Measurements from ENCODE around the gene DOC2A. TPM values are rescaled to one million over a fixed set of nuclear protein-coding genes. Genes with fewer than 3 reads are reported as not detected.

DOC2A gene
- total and polyA plus RNA-seq, 9 of the 15 experiments (the other 6 are each of a cell fraction or from before 2014, with no cell fraction given), result 0.03 to 0.38 (median 0.28) TPM; not detected in 1

DNA sequence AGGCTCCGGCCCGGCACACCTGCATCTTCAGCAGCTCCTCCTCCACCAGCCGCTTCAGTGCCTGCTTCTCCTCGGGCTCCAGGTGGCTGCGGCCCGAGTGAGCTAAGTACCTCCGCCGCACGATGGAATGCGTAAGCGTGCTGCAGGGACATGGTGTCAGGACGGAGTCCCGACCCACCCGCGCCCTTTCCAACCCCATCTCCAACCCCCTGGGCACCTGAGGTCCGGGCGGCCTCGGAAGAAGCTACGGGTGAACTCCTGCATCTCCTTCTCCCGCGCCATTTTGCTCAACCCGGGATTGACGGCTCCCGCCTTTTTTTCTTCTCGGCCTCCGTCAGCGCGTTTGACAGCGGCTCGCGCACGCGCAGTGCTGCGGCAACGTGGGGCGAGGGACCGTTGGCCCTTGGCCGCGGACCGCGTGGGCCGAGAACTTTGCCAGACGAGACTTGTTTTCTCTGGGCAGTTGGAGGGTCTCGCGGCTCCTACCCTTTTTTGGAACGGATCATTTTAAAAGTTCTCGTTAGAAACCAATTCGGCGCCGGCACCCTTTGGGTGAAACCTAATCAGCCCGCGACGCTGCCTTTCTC is 15.4 kb downstream of the DOC2A start, which contains the start of gene HIRIP3:
TSS of gene HIRIP3 (minus strand) at position 294 of the 587 bp plus-strand sequence. CDS start at position 282, 12 bp downstream.
- H3K27me3 ChIP-seq (ENCODE audit: control insufficient read depth in 2 of 2, insufficient read depth in 2 of 2, low read length in 2 of 2), result no peaks in the 10 kb centered on the region
- peak; percentile 79 to 89 (median 83) for DNase-seq (ENCODE audit: extremely low read depth in 1 of 4, low spot score in 3 of 4)
- peak within 1 kb of the TSS; percentile 97 to 100 for H3K9ac ChIP-seq (ENCODE audit: insufficient read depth in 1 of 2, low read depth in 2 of 2, low read length in 2 of 2)
- POLR2A ChIA-PET, result interaction anchor here (0.6 to 1.1 kb wide), 7 partner anchors 14 to 268 kb away, joined by 3 to 4 read pairs (median 3); partner anchors contain the start of gene ASPHD1
- H3K4me1 ChIP-seq (replicated peaks in 1 of 2; ENCODE audit: control insufficient read depth in 2 of 2, insufficient read depth in 2 of 2, low read length in 2 of 2), result peaks cover 16 to 51% of the 10 kb centered on the region in 2 experiments; a peak in 4 of 5 replicates
- H3K4me2 ChIP-seq (ENCODE audit: insufficient read depth, low read length), result peak within 1 kb of the TSS; percentile 96
- H3K79me2 ChIP-seq (ENCODE audit: control insufficient read depth, insufficient read depth, low read length), result peaks cover 15% of the 10 kb centered on the region
- in situ Hi-C loops (cut with MboI) (no loop called here), intact Hi-C loops (cut with micrococcal nuclease) (loop anchor here (5.0 kb wide), 1 partner anchor 68 kb away; the partner anchor contains the start of gene KCTD13)
- H3K9me1 ChIP-seq (ENCODE audit: control insufficient read depth, insufficient read depth, low read length), result no peaks in the 10 kb centered on the region
- CTCF ChIA-PET (ENCODE audit: low intra/inter-chr PET ratio), result no interaction called here
- H3K36me3 ChIP-seq (ENCODE audit: control insufficient read depth, insufficient read depth, low read length), result peaks cover 51% of the 10 kb centered on the region
- H2AFZ ChIP-seq (ENCODE audit: low read depth, low read length), result peak within 1 kb of the TSS; percentile 98
- peak within 1 kb of the TSS; percentile 100 for H3K27ac ChIP-seq (ENCODE audit: extremely low read depth, low read depth, low read length)
- FAIRE-seq, result no peak
- 0% methylated on average over 35 of the region's 53 CpGs for WGBS (ENCODE audit: insufficient coverage, low coverage, missing lambda C conversion rate)
- BruUV-seq (replicated peaks), result no TSS peak
- H4K20me1 ChIP-seq (replicated peaks; ENCODE audit: control insufficient read depth, insufficient read depth, low read length), result no peaks in the 10 kb centered on the region
- peak; percentile 72 for ATAC-seq
- H3K4me3 ChIP-seq, result peak within 1 kb of the TSS; percentile 80
- no peaks in the 10 kb centered on the region for H3K9me3 ChIP-seq (replicated peaks; ENCODE audit: control insufficient read depth, insufficient read depth, low read depth, low read length)
- TF ChIP-seq HDAC6 (IDR thresholded peaks at IDR 0.05; ENCODE audit: low read depth, low read length) (no peak), ZNF133 (CRISPR knock-in tag; IDR thresholded peaks at IDR 0.05) (no peak), CREB1 (IDR thresholded peaks at IDR 0.05) (no peak), CREB1 (CRISPR knock-in tag; IDR thresholded peaks at IDR 0.05) (no peak), SRSF1 (IDR thresholded peaks at IDR 0.05; ENCODE audit: low read depth, low read length) (no peak), TCF7 (IDR thresholded peaks at IDR 0.05; ENCODE audit: borderline replicate concordance) (no peak; the same call in 1 of the 2 replicates), CBX5 (IDR thresholded peaks at IDR 0.05; ENCODE audit: borderline replicate concordance, low read depth) (no peak), FOXA3 (CRISPR knock-in tag; conservative IDR thresholded peaks at IDR 0.05 in 1 of 2, IDR thresholded peaks at IDR 0.05 in 1 of 2) (peak in 1 of 2 experiments; percentile 56; a peak in 2 of 4 replicates), HDAC2 (IDR thresholded peaks at IDR 0.05) (0 out of 2 replicates have a peak, but pooled peaks have one; percentile 55), PTTG1 (tag; IDR thresholded peaks at IDR 0.05; ENCODE audit: low read depth) (no peak), CBX3 (IDR thresholded peaks at IDR 0.05; ENCODE audit: borderline replicate concordance in 1 of 2, low read length in 2 of 2) (no peak), ZNF444 (CRISPR knock-in tag; IDR thresholded peaks at IDR 0.05) (no peak), ZNF778 (CRISPR knock-in tag; IDR thresholded peaks at IDR 0.05) (no peak), RB1 (IDR thresholded peaks at IDR 0.05; ENCODE audit: low read depth) (peak; percentile 97), SIN3A (IDR thresholded peaks at IDR 0.05; ENCODE audit: borderline replicate concordance in 2 of 2, control insufficient read depth in 1 of 2, low read depth in 2 of 2, low read length in 2 of 2) (peak; percentile 36 to 66; a peak in 2 of 4 replicates)
- TF ChIP-seq, protein P1, sequence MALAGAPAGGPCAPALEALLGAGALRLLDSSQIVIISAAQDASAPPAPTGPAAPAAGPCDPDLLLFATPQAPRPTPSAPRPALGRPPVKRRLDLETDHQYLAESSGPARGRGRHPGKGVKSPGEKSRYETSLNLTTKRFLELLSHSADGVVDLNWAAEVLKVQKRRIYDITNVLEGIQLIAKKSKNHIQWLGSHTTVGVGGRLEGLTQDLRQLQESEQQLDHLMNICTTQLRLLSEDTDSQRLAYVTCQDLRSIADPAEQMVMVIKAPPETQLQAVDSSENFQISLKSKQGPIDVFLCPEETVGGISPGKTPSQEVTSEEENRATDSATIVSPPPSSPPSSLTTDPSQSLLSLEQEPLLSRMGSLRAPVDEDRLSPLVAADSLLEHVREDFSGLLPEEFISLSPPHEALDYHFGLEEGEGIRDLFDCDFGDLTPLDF (CRISPR knock-in tag; IDR thresholded peaks at IDR 0.05), result peak; percentile 98
- TF ChIP-seq, protein P2, sequence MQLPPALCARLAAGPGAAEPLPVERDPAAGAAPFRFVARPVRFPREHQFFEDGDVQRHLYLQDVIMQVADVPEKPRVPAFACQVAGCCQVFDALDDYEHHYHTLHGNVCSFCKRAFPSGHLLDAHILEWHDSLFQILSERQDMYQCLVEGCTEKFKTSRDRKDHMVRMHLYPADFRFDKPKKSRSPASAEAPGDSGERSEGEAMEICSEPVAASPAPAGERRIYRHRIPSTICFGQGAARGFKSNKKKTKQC (CRISPR knock-in tag; IDR thresholded peaks at IDR 0.05), result peak; percentile 58; the same call in 1 of the 2 replicates
- TF ChIP-seq, protein P3, sequence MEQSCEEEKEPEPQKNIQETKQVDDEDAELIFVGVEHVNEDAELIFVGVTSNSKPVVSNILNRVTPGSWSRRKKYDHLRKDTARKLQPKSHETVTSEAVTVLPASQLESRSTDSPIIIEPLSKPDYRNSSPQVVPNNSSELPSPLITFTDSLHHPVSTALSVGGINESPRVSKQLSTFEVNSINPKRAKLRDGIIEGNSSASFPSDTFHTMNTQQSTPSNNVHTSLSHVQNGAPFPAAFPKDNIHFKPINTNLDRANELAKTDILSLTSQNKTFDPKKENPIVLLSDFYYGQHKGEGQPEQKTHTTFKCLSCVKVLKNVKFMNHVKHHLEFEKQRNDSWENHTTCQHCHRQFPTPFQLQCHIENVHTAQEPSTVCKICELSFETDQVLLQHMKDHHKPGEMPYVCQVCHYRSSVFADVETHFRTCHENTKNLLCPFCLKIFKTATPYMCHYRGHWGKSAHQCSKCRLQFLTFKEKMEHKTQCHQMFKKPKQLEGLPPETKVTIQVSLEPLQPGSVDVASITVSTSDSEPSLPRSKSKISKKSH (CRISPR knock-in tag; IDR thresholded peaks at IDR 0.05), result no peak
- TF ChIP-seq, protein P4, sequence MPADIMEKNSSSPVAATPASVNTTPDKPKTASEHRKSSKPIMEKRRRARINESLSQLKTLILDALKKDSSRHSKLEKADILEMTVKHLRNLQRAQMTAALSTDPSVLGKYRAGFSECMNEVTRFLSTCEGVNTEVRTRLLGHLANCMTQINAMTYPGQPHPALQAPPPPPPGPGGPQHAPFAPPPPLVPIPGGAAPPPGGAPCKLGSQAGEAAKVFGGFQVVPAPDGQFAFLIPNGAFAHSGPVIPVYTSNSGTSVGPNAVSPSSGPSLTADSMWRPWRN (IDR thresholded peaks at IDR 0.05; ENCODE audit: low read depth), result no peak
